OCI-LY7 (cell line): ENCODE results near the gene STMN3. TPM values are rescaled to one million over a fixed set of nuclear protein-coding genes. Genes with fewer than 3 reads are reported as not detected.
A peak's percentile ranks its signal among the peaks of the same experiment; 100 is the strongest.
"Not testable (repeated sequence)": the region's sequence is repeated elsewhere in the genome, so short reads cannot be mapped to it uniquely, and the experiment has no call there.

Source experiments
- BruUV-seq: library from RNA; stranded (reverse); fragments of 400-500 nt; replicated peaks from 2 replicates; lab custom pipeline; 2021; lab: Mats Ljungman, UMichigan
- CTCF ChIA-PET: fragments of 300-600 bp; sonication (Branson Sonifier 250); formaldehyde crosslinking; loops from one replicate; lab custom pipeline; 2022; ENCODE audit warnings: antibody characterized with exemption; ENCODE audit not compliant: unreplicated experiment; lab: Charles Lee
- POLR2A ChIA-PET: fragments of 300-600 bp; sonication (Branson Sonifier 250); formaldehyde crosslinking; loops from one replicate; lab custom pipeline; 2022; ENCODE audit warnings: antibody characterized with exemption; lab: Charles Lee
- DNase-seq: peaks from one replicate; pipeline ENCODE4 v3.0.0-alpha.2; 2015; ENCODE audit warnings: low spot score
- H2AFZ ChIP-seq: fragments of 200-600 bp; sonication (generic), shearing (Covaris generic); 2 replicates; pipeline ENCODE4 v1.6.1; 2014; ENCODE audit warnings: mild to moderate bottlenecking, antibody characterized with exemption, low read length, moderate library complexity
- H3K27ac ChIP-seq: fragments of 200-600 bp; sonication (generic); 2 replicates; pipeline ENCODE4 v1.5.1; 2014; ENCODE audit warnings: mixed run types, low read depth, mild to moderate bottlenecking, moderate library complexity, low read length, inconsistent platforms; ENCODE audit not compliant: poor library complexity, severe bottlenecking
- H3K36me3 ChIP-seq: fragments of 200-600 bp; sonication (generic); 2 replicates; pipeline ENCODE4 v1.6.1; 2014; ENCODE audit warnings: mild to moderate bottlenecking, antibody characterized with exemption, low read length, moderate library complexity, mixed read lengths; ENCODE audit not compliant: insufficient read depth
- H3K4me1 ChIP-seq: fragments of 200-600 bp; sonication (generic); 2 replicates; pipeline ENCODE4 v1.5.1; 2014; ENCODE audit warnings: mild to moderate bottlenecking, low read length; ENCODE audit not compliant: insufficient read depth, poor library complexity, severe bottlenecking
- H3K4me2 ChIP-seq: fragments of 200-600 bp; sonication (generic); 2 replicates; pipeline ENCODE4 v1.6.1; 2014; ENCODE audit warnings: mild to moderate bottlenecking, low read length
- H3K4me3 ChIP-seq: fragments of 200-600 bp; sonication (generic); 2 replicates; pipeline ENCODE4 v1.5.1; 2014; ENCODE audit warnings: mild to moderate bottlenecking, low read depth, low read length; ENCODE audit not compliant: poor library complexity, severe bottlenecking
- H3K79me2 ChIP-seq: fragments of 200-600 bp; sonication (generic); 2 replicates; pipeline ENCODE4 v1.6.1; 2016; ENCODE audit warnings: low read depth, mild to moderate bottlenecking, low read length, moderate library complexity, mixed read lengths; ENCODE audit not compliant: insufficient read depth
- H3K9me2 ChIP-seq: fragments of 200-600 bp; sonication (generic); 2 replicates; pipeline ENCODE4 v1.6.1; 2016; ENCODE audit warnings: mild to moderate bottlenecking, low read length, mixed read lengths; ENCODE audit not compliant: insufficient read depth
- H3K9me3 ChIP-seq: fragments of 200-600 bp; sonication (generic); 2 replicates; pipeline ENCODE4 v1.6.1; 2014; ENCODE audit warnings: mild to moderate bottlenecking, mixed run types, low read length, mixed read lengths
- H4K20me1 ChIP-seq: fragments of 200-600 bp; sonication (generic); 2 replicates; pipeline ENCODE4 v1.6.1; 2014; ENCODE audit warnings: mild to moderate bottlenecking, antibody characterized with exemption, low read length, moderate library complexity, mixed read lengths; ENCODE audit not compliant: insufficient read depth
- CTCF ChIP-seq: fragments of 200-600 bp; sonication (generic); conservative IDR thresholded peaks from 2 replicates; pipeline ENCODE4 v1.5.1; 2014; ENCODE audit warnings: mild to moderate bottlenecking, antibody characterized with exemption, low read length, moderate library complexity, mixed read lengths
- EZH2phosphoT487 ChIP-seq: fragments of 200-600 bp; sonication (generic); IDR thresholded peaks from 2 replicates; pipeline ENCODE4 v1.6.1; 2018; ENCODE audit warnings: low read depth, borderline replicate concordance, mild to moderate bottlenecking, mixed run types, antibody characterized with exemption, low read length, moderate library complexity, mixed read lengths
- intact Hi-C: fragments of 100-400 bp; cut with micrococcal nuclease; formaldehyde crosslinking; loops from one replicate; pipeline ENCODE4 v1.10.0; 2022; ENCODE audit not compliant: unreplicated experiment
- total RNA-seq, 2 experiments: library from RNA; depleted of rRNA in 1 of 2; stranded (reverse); fragments of >200 nt in 1 of 2; shearing (Covaris generic) in 1 of 2; gene quantifications; 2 replicates each; pipeline ENCODE4 v1.2.3, GENCODE V29; 2014 to 2022

STMN3 gene
- total RNA-seq, 2 experiments from 2014 or later: 6.7 TPM

- Histone ChIP-seq H3K79me2 (peaks cover 13% of the 10 kb centered on the region; the same call in 1 of the 2 replicates), H4K20me1 (no peaks in the 10 kb centered on the region), H2AFZ (no peak overlapping the region), H3K9me2 (no peaks in the 10 kb centered on the region), H3K9me3 (no peaks in the 10 kb centered on the region), H3K4me1 (peaks cover 11% of the 10 kb centered on the region), H3K27ac (no peak overlapping the region), H3K36me3 (peaks cover 42% of the 10 kb centered on the region), H3K4me2 (no peak overlapping the region), H3K4me3 (no peak overlapping the region)
- intact Hi-C loops: no loop called here
- POLR2A ChIA-PET: no interaction called here
- BruUV-seq: no TSS peak
- CTCF ChIA-PET: no interaction called here
- TF ChIP-seq CTCF (no peak), EZH2phosphoT487 (no peak)
- DNase-seq: no peak
Observed at GRCh38 chr20:63661959-63662812, 9.0 kb upstream of the STMN3 start.

GRCh38 chr20:63661108-63661507, 7.9 kb upstream of the STMN3 start:
- Histone ChIP-seq H3K36me3 (peaks cover 34% of the 10 kb centered on the region), H3K9me3 (no peaks in the 10 kb centered on the region), H4K20me1 (no peaks in the 10 kb centered on the region), H3K4me1 (peaks cover 11% of the 10 kb centered on the region), H3K4me3 (no peak overlapping the region), H2AFZ (no peak overlapping the region), H3K79me2 (peaks cover 13% of the 10 kb centered on the region; the same call in 1 of the 2 replicates), H3K27ac (no peak overlapping the region), H3K9me2 (no peaks in the 10 kb centered on the region), H3K4me2 (no peak overlapping the region)
- ChIA-PET POLR2A (no interaction called here), CTCF (no interaction called here)
- TF ChIP-seq EZH2phosphoT487: no peak
- no peak for TF ChIP-seq CTCF
- no TSS peak for BruUV-seq
- intact Hi-C loops: no loop called here
- no peak for DNase-seq

GRCh38 chr20:63660622-63661021, 7.4 kb upstream of the STMN3 start:
- Histone ChIP-seq H3K79me2 (peaks cover 13% of the 10 kb centered on the region; the same call in 1 of the 2 replicates), H3K9me3 (no peaks in the 10 kb centered on the region), H3K4me3 (no peak overlapping the region), H3K36me3 (peaks cover 29% of the 10 kb centered on the region), H3K4me2 (no peak overlapping the region), H3K4me1 (peaks cover 11% of the 10 kb centered on the region), H3K9me2 (no peaks in the 10 kb centered on the region), H2AFZ (no peak overlapping the region), H3K27ac (no peak overlapping the region), H4K20me1 (no peaks in the 10 kb centered on the region)
- ChIA-PET CTCF (interaction anchor here (0.5 kb wide), 1 partner anchor 63 kb away, joined by 3 read pairs; no protein-coding TSS in a partner anchor), POLR2A (no interaction called here)
- no TSS peak for BruUV-seq
- no peak for DNase-seq
- TF ChIP-seq EZH2phosphoT487 (no peak), CTCF (no peak)
- intact Hi-C loops: no loop called here

GRCh38 chr20:63660174-63660573, 7.0 kb upstream of the STMN3 start:
- DNase-seq, H3K9me2 ChIP-seq, intact Hi-C loops, H3K4me3 ChIP-seq, H3K9me3 ChIP-seq, H3K4me2 ChIP-seq, H3K27ac ChIP-seq, H4K20me1 ChIP-seq, POLR2A ChIA-PET, H2AFZ ChIP-seq: not testable (repeated sequence)
- H3K79me2 ChIP-seq: peaks cover 13% of the 10 kb centered on the region; the same call in 1 of the 2 replicates
- H3K36me3 ChIP-seq: peaks cover 27% of the 10 kb centered on the region; the same call in 1 of the 2 replicates
- CTCF ChIA-PET: interaction anchor here (0.5 kb wide), 1 partner anchor 63 kb away, joined by 3 read pairs; no protein-coding TSS in a partner anchor
- H3K4me1 ChIP-seq: peaks cover 11% of the 10 kb centered on the region
- TSS peak; percentile 58 for BruUV-seq
